Ishikawa (cell line): ENCODE results near the gene NAA50.

ENCODE experiments used
- REST ChIP-seq: IDR thresholded peaks from 2 replicates; pipeline ENCODE4 v1.6.1; 2012; ENCODE audit warnings: low read depth, mild to moderate bottlenecking
- ZBTB7A ChIP-seq: IDR thresholded peaks from 2 replicates; pipeline ENCODE4 v1.6.1; 2012; ENCODE audit warnings: low read depth

- no peak for TF ChIP-seq REST
- no peak for TF ChIP-seq ZBTB7A
Observed at GRCh38 chr3:113698956-113699355, 47.1 kb downstream of the NAA50 start.
